SK-N-SH (cell line): ENCODE measurements around the gene SDK1.

ENCODE experiments used
- ELF1 ChIP-seq: IDR thresholded peaks from 2 replicates; pipeline ENCODE4 v1.4.0; 2012
- EP300 ChIP-seq, 2 experiments: IDR thresholded peaks; 2 replicates each; pipeline versions ENCODE4 v1.4.0 to v1.6.1; 2012; ENCODE audit warnings: borderline replicate concordance in 1 of 2, low read depth in 1 of 2, low read length in 1 of 2
- FOXM1 ChIP-seq: IDR thresholded peaks from 2 replicates; pipeline ENCODE4 v1.4.0; 2012; ENCODE audit warnings: low read depth, mild to moderate bottlenecking
- MAX ChIP-seq: IDR thresholded peaks from 2 replicates; pipeline ENCODE4 v1.4.0; 2012; ENCODE audit warnings: low read depth
- PBX3 ChIP-seq: IDR thresholded peaks from 2 replicates; pipeline ENCODE4; 2012
- POLR2AphosphoS5 ChIP-seq: IDR thresholded peaks from 2 replicates; pipeline ENCODE4 v1.6.1; 2012; ENCODE audit warnings: low read depth, low read length
- RAD21 ChIP-seq: IDR thresholded peaks from 2 replicates; pipeline ENCODE4 v1.6.1; 2012; ENCODE audit warnings: mild to moderate bottlenecking, low read length
- TF ChIP-seq, protein P1 (sequence below): fragments of 200-600 bp; sonication (generic); IDR thresholded peaks from 2 replicates; pipeline ENCODE4 v1.6.1; 2017; ENCODE audit warnings: antibody characterized with exemption, mild to moderate bottlenecking, moderate library complexity

- TF ChIP-seq MAX (no peak), FOXM1 (no peak), ELF1 (no peak), EP300 (IDR thresholded peaks at IDR 0.05; ENCODE audit: borderline replicate concordance in 1 of 2, low read depth in 1 of 2, low read length in 1 of 2) (no peak), PBX3 (no peak), RAD21 (no peak), POLR2AphosphoS5 (no peak)
- TF ChIP-seq, protein P1, sequence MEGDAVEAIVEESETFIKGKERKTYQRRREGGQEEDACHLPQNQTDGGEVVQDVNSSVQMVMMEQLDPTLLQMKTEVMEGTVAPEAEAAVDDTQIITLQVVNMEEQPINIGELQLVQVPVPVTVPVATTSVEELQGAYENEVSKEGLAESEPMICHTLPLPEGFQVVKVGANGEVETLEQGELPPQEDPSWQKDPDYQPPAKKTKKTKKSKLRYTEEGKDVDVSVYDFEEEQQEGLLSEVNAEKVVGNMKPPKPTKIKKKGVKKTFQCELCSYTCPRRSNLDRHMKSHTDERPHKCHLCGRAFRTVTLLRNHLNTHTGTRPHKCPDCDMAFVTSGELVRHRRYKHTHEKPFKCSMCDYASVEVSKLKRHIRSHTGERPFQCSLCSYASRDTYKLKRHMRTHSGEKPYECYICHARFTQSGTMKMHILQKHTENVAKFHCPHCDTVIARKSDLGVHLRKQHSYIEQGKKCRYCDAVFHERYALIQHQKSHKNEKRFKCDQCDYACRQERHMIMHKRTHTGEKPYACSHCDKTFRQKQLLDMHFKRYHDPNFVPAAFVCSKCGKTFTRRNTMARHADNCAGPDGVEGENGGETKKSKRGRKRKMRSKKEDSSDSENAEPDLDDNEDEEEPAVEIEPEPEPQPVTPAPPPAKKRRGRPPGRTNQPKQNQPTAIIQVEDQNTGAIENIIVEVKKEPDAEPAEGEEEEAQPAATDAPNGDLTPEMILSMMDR = no peak
Measured at GRCh38 chr7:4076701-4077294, 775.7 kb downstream of the SDK1 start.
